Measurements from ENCODE around the gene TSN. TPM values are rescaled to one million over a fixed set of nuclear protein-coding genes. Genes with fewer than 3 reads are reported as not detected.

The TSN gene
- 39.0 and 59.8 TPM in 2 replicates for total RNA-seq

DNA sequence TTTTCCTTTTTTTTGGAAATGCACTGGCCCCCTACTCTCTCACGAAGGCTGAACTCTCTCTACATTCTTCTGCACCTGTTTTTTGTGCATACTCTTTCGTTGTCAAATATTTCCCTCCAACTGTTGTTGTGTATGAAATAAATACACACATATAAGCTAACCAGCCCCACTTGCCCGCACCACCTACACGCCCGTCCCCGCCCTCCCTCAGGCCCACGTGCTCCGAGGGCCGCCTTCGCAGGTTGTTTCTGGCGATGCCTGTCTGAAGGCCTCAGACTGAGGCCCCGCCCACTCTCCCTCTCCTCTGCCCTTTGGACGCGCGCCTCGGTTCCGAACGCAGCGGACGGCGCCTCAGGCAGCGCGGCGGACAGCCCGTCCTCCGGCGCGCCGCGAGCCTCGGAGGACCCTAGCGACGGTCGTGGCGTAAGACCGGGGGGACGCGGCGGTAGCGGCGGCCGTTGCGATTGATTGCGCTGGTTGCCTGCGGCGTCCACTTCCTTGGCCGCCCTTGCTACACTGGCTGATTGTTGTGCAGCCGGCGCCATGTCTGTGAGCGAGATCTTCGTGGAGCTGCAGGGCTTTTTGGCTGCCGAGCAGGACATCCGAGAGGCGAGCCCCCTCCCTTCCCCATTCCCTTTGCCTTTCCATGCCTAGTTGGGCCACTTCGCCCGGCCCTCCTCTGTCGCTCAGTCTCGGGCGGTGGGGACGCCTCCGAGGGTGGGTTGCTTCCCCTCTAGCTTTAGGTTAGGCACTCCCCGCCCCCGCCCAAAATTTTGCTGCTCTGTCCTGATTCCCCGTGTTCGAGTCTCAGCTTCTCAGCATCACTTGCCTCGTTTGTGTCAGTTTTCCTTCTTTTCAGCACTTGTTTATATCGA, at the start of gene TSN:
TSN (plus strand) TSS at position 415 of the 875 bp plus-strand sequence; CDS start at position 544, 129 bp downstream.

DNA sequence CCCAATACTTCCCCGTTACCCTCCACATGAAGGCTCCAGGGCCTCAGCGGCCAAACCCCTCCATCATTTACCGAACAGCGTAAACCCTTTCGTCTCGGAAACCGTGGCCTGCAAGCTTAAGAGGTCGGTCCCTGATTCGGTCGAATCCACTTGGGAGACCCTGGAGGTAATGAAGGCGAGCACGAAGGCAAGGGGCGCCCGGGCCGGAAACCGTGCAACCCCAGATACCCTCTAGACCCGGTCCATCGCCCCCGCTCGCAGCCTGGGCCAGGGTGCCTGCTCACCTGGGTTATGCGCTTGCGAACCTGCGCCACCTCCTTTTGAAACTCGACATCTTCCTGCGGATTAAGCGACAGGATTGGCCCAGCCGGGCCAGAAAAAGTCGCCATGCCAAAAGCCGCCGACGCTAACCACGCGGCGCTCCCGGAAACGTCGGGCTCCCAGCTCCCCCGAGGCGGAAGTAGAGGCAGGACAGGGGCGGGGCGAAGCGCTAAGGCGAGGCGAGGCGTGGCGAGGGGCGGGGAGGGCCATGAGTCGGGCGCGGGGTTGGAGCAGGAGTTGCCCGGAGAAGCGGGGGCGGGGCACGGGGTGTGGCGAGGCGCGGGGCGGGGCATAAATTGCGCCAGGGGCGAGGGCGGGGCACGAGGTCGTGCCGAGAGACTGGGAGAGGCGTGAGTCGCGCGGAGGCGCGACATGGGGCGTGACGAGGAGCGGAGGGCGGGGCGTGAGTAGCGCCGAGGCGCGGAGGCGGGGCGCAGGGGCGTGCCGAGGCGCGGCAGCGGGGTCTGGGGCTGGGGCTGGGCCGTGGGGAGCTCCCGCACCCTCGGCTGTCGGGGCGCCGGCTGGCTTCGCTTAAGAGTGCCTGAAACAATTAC, 18.8 kb upstream of the TSN start, which contains the start of gene NIFK:
NIFK (minus strand) TSS at position 414 of the 875 bp plus-strand sequence; CDS start at position 389, 25 bp downstream.

Other genes with a start within 250 kb of the TSN start
- gene RNU4ATAC, start 224.8 kb upstream of the TSN start, total RNA-seq, result not detected in 2 replicates
- 24.0 and 44.7 TPM in 2 replicates for gene CLASP1, start 106.2 kb upstream of the TSN start, total RNA-seq
- 51.3 and 64.2 TPM in 2 replicates for gene NIFK, start 18.8 kb upstream of the TSN start, total RNA-seq